Measurements from ENCODE around the gene FAM237A.

GRCh38 chr2:206692971-206693370, 50.7 kb downstream of the FAM237A start:
- no peak for TF ChIP-seq CTCF (IDR thresholded peaks at IDR 0.05)
- no peak for TF ChIP-seq POLR2A (IDR thresholded peaks at IDR 0.05)

Data from transverse colon (tissue), 3 donors.